Stimulated activated naive CD4-positive, alpha-beta T cell (primary cell): ENCODE data around the gene ACTN1.

Experiments used
- DNase-seq, 6 experiments: peaks; one replicate each; lab custom pipeline; 2025; lab: John Stamatoyannopoulos, UW

ACTN1 gene

DNA sequence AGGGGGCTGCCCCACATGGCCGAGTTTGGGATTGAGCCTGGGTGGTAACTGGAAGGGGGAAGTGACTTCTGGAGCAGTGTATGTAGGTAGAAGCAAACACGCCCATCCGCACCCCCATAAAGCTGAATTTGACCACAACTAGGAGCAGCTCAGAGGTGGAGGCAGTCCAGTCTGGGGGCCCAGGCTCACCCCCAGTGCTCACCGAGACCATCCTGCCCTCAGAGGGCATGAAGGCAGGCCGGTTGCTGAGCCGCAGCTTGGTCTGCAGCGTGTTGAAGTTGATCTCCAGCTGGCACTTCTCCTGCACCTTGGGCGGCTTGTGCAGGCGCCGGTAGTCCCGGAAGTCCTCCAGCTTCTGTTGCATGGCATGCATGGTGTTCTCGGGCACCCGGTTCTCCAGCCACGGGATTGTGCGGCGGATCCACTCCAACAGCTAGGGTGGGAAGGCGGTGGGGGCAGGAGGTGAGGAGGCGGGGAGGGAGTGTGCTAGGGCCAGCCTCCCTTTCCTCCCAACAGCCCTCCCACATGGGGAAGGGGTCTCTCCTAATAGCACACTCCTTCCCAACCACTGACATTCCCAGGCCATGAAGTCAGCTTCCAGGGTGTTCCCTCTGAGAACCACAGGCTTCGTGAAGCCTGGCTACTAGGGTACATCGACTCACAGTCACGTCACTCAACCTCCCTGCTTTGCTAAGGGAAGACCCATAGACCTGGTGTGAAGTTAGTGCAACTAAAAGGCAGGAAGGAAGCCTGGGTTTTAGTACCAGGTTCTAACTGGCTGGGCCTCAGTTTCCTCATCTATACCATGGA is 87.0 kb downstream of the ACTN1 start:
- DNase-seq, result no peak

DNA sequence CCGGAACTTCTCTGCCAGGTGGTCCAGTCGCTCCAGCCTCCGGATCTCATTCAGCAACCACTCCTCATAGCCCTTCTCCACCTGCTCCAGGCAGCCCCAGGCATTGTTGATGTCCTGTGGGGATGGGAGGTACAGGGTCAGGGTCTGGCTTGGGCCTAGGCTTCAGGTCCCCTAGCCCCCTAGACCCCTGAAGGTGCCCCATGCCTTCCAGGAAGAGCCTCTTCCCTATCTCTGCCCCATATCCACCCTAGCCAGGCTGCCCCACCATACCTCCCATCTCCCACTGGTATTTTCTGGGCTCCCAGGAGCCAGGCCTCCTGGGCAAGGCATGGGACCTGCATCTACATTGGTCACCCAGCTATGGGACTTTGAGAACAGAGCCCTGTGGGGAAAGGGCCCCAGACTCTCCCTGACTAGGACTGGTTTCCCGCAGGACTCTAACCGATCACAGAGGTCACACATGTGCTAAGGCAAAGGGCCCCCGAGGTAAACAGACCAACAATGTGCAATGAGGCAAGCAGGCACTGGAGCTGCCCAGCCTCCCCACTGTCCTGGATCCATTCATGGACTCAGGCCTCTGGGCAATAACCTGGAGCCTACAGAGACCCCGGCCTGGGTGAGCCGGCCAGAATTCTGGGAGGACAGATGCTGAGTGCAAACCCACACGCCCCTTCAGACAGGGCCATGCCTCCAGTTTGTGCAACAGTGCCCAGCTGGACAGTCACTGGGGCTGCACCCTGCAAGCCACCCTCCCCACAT is 88.8 kb downstream of the ACTN1 start:
- no peak for DNase-seq

DNA sequence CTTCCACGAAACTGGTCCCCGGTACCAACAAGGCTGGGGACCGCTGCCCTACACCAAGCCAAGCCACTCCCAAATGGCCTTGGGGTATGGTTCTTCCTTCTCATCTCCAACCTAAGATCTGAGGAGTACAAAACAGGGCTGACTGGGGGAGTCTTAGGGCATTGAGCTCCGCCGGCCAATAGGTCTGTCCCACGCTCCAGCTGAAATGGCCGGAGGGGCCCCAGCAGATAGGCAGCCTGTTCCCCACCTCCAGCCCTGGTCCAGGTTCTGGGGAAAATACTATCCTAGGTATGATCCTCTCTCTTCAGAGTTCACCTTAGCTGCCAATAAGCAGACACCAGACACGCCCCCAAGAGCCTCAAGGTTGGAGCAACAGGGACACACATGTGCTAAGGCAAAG is 90.2 kb downstream of the ACTN1 start:
- DNase-seq, result no peak

DNA sequence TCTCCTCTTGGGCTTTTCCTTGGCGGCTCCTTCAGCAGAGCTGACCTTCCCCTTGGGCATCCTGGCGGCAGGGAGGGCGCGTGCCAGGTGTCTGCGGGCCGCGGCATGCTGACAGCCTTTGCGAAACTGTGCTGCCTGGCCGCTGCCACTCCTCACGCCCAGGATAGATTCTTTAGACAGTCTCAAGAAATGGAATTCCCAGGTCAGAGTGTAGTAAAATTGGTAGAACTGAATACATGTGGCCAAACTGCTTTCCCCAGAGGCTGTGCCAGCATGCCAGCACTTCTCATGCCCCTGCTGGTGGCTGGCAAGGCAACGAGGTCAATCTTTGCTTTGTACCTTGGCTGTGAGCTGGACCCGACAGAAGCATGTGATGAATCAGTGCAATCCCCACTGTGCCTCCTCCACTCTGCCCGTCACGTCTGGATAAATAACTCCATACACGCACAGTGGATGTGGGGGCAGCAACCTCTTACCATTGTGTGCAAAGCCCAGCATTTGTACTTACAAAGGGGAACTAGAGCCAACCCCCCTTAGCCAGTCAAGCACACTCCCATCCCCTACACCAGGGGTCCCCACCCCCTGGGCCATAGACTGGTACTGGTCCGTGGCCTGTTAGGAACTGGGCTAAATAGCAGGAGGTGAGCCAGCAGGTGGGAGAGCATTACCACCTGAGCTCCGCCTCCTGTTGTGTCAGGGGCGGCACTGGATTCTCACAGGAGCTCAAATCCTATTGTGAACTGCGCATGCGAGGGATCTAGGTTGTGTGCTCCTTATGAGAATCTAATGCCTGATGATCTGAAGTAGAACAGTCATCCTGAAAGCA is 90.9 kb downstream of the ACTN1 start:
- no peak for DNase-seq

DNA sequence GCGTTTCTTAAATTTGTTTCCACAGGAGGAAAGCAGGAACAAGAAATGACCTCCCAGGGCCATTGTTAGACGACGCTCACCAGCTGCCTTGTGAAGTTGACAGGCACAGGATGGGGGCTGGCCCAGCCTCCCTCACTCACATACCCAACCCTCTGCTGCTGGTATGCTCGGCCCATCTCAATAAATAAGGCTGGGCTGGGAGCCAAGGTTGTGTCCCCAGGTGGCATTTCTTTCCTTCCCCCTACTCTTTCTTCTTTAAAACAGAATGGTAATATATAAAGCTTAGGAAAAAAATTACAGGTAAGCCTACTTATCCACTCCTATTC is 93.0 kb downstream of the ACTN1 start:
- DNase-seq, result no peak

DNA sequence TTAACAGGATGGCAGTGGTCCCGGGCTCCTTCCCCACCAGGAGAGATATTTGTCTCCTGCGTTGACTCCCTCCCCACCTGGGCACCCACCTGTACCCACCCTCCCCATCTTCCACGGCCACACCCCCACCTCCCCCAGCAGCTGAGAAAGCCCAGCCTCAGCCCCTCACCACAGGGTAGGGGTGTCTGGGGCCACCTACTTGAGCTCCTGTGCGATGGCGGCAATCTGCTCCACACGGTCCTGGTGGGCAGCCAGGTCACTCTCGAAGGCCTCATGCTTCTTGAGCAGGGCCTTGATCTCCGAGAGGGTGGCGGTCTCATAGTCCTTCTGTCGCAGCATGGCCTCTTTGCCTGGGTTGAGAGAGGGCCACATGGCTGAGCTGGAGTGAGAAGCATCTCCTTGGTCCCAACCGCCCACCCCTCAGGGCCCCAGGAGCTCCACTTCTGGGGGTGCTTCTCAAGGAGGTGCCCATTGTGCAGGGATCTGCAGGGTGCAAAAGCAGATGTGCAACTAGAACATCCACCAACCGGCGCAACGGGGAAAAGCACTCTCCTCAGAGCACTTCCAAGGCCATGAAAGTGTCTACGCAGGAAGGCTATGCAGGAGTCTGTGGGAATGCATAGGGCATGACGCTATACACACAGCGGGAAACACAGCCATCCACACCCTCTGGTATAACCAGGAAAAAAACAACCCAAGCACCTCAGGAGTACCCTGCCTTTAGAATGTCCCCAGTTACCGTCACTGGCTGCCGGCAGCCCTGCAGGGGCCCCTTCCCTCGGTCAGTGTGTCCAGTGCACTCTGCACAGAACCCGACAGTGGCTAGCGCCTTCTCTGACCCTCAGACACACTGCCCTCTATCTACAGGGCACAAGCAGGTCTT is 93.6 kb downstream of the ACTN1 start:
- no peak for DNase-seq

DNA sequence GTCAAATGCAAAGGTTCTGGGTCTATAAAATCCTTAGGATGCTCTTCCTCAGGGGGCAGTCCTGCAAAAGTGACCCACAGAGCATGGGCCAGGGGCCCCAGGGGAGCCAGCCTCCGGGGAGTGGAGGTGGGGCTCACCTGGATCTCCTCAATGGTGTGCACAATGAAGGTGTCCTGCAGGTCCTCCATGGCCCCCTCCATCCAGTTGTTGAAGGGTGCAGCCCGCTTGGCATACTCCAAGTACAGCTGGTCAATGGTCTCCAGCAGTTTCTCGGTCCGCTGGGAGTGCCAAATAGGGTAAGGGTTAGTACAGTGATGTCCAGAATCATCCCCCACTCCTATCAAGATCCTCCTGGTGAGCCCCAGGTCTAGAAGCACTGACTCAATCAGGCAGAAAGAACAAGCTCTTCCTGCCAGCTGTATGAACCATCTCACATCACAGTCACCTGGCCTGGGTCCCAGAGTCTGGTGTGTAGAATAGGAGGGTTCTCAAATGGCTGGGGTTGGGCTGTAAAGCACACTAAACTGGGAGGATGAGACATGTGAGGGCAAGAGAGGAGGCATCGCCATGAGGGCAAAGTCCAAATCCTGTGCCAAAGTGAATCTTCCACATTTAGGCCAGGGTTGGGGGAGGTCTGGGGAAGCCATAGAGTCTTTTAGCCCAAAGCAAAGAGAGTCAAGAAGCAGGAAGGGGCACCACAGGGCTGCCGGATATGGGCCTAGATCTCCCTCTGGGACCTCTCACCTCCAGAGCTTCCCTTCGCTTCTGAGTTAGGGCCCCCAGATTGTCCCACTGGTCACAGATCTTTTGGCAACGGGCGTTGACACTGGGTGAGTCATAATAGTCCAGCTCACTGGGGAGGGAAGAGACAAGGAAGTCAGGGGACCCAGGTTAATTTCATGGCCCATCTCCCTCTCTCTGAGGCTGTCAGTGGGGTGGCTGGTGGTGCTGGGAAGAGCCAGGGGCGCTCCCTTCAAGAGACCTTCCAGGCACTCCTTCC is 94.8 kb downstream of the ACTN1 start:
- no peak for DNase-seq

DNA sequence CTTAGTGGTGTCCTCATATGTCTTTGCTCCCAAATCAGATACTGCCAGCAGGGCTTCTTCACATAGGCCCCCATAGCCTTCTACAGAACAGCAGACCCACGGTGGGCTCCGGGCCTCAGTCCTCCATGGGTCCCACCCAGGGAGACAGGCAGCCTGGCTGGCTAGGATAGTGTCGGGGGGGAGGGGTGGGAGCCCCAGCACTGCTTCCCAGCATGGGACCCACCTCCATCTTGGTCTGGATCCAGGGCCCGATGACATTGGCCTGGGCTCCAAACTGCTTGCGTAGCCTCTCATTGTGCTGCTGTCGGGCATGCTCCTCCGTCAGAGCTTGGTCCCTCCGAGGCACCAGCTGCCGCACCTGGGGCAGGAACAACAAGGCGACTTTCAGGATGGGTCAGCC is 96.9 kb downstream of the ACTN1 start:
- no peak for DNase-seq

DNA sequence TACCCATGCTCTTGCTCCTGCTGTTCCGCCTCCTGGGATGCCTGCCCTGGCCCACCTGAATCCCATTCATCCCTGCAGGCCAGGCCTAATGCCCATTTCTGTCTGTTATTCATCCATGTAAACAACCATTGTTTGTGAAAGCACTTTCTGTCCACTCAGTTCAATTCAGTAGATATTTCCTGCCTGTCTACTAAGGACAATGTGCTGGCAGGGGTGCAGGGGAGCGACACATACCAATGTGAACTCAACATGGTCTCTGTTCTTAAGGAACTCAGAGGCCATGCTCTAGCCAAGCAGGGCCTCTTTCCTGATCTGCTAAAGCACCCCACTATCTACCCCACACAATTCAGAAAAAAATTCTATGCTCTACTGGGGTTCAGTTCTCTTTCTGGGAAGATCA is 97.7 kb downstream of the ACTN1 start:
- no peak for DNase-seq

DNA sequence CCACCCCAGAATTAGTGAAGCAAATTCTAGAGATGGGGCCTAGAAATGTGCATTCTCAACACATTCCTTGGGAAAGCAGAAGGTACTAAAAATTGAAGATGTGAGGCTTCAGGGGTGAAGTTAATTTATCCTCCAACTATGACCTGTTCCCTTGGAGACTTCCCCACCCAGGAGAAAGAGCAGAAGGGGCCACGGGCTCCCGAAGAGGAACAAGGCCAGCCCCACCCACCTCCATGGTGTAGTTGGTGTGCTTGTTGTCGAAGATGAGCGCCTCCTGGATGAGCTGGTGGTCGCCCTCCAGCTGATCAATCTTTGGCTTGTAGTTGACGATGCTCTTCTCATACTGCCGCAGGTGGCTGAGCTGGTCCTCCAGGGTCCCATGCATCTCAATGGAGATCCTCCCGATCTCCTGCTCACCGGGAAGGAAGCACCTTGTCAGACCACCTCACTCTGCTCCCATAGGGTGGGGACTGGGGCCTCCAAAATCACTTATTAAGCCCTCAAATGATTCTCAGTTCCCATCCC is 98.5 kb downstream of the ACTN1 start:
- DNase-seq, result no peak

DNA sequence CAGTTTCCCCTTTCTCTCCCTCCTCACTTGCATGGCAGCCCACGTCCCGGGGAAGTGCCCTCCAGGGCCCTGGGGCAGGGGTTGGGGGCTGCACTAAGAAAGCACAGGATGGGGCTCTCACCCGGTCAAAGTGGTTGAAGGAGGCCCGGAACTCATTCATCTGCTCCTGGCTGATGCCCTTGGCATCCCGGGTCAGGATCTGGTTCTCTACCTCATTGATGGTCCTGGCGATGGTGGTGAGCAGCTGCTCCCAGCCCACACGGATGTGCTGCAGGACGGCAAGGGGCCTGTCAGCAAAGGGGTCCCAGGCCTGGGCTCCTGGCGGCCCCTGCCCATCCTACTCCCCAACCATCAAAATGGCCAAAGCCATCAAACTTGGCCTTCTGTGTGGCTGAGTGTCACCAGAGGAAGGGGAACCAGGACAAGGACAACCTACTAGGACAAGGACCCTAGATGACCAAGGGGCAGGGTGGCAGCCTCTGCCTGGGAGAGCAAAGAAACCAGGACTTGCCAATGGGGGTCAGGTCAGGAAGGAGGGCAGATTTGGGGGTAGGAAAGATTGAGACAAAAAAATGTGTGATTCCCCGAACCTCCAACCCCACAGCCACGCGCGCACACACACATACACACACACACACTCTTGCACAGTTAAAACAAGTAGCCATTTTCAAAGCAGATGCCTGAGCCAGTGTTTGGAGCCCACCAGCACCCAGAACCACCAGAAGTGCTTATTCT is 99.1 kb downstream of the ACTN1 start:
- no peak for DNase-seq

DNA sequence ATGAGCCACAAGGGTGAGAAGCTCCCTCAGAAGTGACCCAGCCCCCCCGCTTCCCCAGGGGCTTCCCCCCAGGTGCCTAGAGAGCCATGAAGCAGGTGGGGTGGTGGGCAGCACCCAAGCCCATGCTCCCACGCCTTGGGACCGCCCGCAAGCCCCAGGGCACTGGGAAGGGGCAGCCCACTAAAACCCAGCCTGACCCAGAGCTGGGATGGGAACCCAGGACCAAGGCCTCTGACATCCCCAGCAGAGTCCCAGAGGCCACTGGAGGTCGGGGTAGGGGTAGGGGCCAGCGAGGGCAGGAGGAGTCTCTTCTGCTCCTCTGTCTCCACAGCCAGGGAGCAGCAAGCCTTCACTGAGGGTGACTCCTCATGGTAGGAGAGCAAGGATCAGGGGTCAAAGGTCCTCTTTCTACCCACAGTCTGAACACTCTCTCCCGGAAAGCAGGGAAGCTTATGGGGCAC is 99.8 kb downstream of the ACTN1 start:
- DNase-seq, result no peak

DNA sequence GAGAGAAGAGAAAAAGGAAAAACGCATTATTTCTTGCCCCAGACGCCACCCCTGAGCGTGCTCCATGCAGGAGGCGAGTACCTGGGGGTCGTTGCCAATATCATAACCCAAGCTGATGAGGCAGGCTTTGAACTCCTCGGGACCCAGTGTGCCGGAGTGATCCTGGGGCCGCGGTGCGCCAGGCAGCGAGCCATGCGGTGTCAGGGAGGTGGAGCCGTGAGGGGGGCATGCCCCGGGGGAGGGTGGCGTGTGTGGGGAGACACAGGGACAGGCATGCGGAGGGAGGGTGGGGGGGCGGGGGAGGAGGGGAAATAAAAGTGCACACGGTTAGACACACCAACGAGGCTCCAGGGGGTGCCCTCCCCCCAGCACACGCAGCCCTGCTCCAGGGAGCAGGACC is 100.2 kb downstream of the ACTN1 start:
- DNase-seq, result no peak

DNA sequence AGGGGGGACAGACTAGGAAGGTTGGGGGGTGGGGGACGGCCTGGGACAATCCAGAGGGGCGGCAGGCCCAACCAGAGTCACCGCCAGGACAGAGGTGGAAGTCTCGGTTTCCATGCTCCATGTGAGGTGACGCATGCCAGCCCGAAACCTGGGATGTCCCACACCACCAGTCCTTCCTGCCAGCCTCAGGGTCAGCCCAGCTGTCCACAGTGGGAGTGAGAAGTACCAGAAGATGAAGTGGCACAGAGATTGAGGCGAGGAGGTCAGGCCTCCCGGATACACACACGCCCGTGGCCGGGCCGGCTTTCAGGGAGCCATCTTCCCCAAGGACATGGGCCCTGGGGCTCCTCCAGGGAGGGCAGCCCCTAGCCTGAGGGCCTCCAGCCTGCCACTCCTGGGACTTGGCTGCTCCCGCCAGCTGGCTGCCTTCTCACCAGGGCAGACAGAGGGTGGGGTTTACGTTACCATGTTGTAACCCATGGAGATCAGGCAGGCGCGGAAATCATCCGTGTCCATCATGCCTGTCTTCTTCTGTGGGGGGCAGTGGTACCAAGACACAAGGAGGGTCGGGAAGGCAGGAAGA is 101.0 kb downstream of the ACTN1 start:
- DNase-seq, result no peak

DNA sequence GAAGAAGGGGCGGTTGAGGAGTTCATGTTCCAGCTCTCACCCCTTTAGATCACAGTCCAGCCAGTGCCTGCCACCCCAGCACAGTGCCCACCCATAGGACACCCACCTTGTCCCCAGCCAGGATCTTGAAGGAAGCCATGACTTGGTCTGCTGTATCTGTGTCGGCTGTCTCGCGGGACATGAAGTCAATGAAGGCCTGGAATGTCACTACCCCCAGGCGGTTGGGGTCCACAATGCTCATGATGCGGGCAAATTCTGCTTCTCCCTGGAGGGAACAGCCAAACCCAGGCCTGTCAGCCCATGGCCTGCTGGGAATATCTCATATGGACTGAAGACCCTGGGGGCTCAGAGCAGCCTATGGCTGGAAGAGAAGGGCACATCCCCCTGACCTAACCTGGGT is 102.1 kb downstream of the ACTN1 start:
- no peak for DNase-seq

DNA sequence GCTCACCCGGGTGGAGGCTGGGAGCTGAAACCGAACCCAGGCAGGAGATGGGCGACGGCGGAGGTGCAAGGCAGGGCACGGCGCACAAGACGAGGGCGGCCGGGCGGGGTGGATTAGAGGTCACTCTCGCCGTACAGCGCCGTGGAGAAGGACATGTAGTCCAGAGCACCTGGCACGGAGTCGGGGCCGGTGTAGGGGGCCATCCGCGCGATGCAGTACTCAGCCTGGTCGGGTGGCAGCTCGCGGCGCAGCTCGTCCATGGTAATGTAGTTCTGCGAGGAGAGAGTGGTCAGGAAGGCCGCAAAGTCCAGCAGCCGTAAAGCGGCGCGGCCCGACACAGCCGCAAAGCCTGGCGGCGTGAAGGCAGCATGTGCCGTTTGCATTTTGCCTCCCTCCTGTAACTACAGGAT is 104.4 kb downstream of the ACTN1 start:
- DNase-seq, result no peak

DNA sequence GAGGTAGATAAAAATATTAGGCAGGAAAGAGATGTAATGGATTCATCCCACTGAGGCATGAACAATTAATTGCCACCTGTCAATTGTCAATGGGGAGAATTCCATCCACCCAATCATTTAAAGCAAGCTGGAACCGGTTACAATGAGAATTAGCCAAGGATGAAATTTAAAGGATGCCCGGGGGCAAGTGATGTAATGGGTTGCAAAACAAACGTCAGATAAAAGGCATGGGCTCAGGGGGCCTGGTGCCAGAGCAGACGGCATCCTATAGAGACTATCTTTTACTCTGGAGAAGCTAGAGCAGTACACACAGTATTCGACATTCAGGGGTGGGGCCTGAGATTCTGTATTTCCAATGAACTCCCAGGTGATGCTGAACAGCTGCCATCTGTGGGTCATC is 105.7 kb downstream of the ACTN1 start:
- DNase-seq, result no peak

DNA sequence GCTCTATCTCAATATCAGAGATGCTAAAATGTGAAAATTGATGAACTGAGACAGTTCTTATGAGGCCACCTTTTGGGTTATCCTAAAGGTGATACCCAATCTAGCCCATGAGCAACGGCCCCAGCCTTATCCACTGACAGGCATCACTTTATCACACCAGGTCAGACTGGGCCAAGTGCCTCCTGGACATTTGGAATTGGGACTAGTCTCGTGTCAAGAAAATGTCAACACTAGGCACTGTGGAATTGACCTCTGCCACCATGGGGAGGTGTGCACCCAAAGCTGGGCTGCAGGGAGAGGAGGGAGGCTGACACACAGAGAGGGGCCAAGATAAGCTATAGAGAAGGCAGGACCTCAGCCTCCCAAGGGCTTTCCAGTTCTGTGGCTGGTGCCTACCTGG is 107.7 kb downstream of the ACTN1 start:
- DNase-seq, result no peak

DNA sequence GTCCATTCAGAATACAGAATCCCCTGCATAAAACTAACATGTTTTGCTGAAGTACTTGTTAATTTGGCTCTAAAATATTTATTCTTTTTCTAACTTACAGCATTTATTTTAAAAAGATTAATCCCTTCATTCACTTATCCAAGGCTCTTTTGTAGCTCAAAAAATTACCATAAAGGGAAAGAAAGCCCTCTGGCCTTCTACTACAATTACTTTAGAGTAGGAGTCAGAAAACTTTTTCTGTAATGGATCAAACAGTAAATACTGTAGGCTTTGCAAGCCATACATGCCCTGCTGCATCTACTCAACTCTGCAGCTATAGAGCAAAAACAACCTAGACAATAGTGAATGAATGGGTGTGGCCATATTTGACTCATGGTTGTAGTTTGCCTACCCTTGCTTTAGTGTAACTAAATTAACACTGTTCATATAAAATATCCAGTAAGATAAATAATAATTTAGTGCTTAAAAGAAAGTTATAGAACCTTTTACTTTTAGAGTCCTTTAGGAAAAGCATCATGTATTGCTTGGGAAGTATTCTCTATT is 112.0 kb downstream of the ACTN1 start:
- DNase-seq, result no peak
